ENCODE measurements around the gene NELFB.

Gene NELFB

GRCh38 chr9:137241490-137242268 lies 13.4 kb upstream of the NELFB start:
- no peak for TF ChIP-seq CTCF (IDR thresholded peaks at IDR 0.05)

- TF ChIP-seq CTCF (IDR thresholded peaks at IDR 0.05) = no peak
Observed at GRCh38 chr9:137242269-137243203, 12.6 kb upstream of the NELFB start.

GRCh38 chr9:137243626-137244485 lies 11.3 kb upstream of the NELFB start:
- no peak for TF ChIP-seq CTCF (IDR thresholded peaks at IDR 0.05)

- no peak for TF ChIP-seq CTCF (IDR thresholded peaks at IDR 0.05)
Observed at GRCh38 chr9:137244486-137245449, 10.4 kb upstream of the NELFB start.

- no peak for TF ChIP-seq CTCF (IDR thresholded peaks at IDR 0.05)
Observed at GRCh38 chr9:137245450-137246421, 9.4 kb upstream of the NELFB start.
